Hematopoietic multipotent progenitor cell treated with erythropoietin and hydrocortisone succinate and interleukin-3 and kit ligand, for 17 days (in vitro differentiated cells): ENCODE results near the gene RBM10.

ENCODE experiments used
- DNase-seq: peaks from one replicate; pipeline ENCODE4 v3.0.0-alpha.2; 2015; ENCODE audit warnings: low spot score

The RBM10 gene

DNA sequence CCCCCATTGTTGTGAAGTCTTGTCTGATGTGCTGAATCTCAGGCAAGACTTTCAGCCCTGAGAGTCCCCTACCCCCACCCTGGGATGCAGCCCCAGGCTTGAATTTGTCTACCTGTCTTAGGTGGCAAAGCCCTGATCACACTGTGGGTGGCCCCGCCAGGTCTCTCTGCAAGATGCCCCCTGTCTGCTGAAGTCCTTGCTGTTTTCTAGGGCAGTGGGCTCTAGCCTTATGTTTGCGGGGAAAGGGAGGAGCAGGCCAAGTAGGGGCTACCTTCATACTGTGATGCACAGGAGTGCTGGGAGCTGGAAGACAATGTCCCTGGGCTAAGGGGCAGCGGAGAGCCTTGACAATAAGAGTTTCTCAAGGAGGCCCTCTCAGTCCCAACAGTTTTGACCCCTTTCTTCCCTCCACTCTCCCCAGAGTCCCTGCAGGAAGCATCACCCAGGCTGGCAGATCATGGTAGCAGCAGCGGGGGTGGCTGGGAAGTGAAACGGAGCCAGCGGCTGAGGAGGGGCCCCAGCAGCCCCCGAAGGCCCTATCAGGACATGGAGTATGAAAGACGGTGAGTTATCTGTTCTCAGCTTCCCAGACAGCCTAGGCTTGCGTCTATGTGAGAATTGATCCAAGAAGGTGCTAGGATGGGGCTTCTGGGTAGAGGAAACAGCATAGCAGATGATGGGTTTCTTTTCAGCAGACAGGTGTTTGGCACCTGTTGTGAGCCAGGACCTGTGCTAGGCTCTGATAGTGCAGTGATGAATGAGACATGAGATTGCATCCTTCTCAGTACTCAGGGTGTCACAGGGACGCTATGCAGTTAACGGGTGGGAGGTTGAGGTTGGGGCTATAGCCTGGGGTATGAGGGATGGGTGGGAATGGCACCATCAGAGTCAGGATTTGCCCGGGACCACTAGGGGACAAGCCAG, 2.2 kb downstream of the RBM10 start:
- no peak for DNase-seq

DNA sequence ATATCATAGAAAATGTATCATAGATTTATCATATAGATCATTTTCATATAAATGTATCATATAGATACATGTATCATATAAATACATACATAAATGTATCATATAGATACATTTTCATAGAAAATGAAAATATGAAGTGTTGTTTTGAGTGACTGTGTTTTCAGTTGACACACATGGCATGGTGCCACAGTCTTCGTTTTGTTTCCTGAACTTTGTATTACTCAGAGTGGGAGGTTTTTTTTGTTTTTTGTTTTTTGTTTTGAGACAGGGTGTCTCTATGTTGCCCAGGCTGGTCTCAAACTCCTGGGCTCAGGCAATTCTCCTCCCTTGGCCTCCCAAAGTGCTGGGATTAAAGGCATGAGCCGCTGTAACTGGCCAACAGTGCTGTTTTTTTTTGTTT, 3.9 kb downstream of the RBM10 start:
- no peak for DNase-seq

DNA sequence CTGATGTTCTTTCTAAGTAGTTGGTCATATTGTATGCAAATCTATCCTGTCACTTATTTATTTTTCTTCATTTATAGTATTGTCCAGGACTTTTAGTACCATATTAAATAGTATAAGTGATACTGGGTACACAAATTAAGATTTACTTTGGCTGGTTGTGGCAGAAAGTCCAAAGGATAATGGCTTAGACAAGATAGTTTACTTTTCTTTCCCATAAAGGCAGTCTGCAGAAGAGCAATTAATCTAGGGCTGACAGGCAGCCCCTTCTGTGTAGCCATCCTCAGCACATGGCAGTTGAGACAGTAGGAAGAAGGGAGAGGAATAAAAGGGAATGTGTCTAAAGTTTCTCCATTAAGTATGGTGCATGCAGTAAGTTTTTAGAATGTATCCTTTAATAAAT, 6.4 kb downstream of the RBM10 start:
- DNase-seq, result no peak

DNA sequence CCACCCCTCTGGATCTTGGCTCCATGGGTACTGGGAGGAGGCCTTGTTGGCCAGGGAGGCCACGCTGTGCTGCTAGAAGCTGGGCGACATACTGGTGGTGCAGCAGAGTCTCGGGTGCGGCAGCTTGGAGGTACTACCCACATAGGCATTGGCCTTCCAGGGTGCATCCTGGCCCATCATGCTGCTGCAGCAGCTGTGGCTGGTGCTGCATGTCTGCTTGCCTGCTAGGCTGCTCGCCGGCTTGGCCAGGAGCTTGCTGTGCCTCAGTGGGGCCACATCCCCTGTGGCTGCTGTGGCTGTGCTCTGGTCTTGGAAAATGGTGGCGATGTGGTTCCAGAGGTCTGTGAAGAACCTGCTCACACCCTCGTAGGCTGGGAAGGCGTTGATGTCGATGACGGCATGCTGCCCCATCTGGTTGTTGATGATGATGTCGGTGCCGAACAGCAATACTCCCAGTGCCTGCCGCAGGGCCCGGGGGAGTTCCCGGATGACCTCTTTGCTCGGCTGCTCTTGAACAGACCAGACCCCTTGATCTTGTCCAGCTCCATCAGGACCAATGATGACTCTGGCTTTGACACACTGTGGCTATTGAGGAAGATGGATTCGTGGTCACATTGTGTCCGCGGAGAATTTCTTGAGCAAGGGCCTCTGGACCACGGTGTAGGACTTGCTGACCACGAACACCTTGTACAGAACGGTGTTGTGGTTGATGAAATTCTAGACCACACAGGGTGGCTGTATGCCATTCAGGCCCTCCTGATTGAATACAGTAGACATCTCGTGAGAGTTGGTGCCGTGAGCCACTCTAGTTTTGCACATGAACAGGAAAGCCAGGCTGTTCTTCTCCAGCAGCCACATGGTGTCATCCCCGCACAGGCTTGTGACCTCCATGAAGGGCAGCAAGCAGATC, 11.8 kb downstream of the RBM10 start:
- no peak for DNase-seq

DNA sequence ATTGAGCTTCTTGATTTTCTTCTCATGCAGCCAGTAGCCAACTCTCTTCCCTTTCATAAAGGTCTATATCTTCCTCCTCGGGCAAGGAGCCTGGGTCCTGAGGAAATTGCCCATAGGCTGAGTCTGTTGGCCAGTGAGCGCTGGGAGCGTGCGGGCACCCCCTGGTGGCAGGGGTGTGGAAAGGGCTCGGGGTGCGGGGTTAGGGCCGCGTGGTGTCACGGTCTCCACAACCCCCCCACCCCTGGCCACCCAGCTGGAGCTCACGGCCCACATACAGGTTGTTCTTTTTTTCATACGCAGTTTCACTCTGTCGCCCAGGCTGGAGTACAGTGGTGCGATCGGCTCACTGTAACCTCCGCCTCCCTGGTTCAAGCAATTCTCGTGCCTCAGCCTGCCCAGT, 13.1 kb downstream of the RBM10 start:
- no peak for DNase-seq

DNA sequence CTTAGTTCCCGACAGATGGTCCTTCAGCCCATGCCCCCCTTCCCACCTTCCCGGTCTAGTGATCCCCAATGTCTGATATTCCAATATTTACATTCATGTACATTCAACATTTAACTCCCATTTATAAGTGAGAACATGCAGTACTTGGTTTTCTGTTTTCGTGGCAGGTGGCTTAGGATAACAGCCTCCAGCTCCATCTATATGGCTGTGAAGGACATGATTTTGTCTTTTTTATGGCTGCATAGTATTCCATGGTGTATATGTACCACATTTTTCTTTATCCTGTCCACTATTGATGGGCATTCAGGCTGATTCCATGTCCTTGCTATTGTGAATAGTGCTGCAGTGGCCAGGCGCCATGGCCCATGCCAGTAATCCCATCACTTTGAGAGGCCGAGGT, 13.8 kb downstream of the RBM10 start:
- DNase-seq, result no peak

DNA sequence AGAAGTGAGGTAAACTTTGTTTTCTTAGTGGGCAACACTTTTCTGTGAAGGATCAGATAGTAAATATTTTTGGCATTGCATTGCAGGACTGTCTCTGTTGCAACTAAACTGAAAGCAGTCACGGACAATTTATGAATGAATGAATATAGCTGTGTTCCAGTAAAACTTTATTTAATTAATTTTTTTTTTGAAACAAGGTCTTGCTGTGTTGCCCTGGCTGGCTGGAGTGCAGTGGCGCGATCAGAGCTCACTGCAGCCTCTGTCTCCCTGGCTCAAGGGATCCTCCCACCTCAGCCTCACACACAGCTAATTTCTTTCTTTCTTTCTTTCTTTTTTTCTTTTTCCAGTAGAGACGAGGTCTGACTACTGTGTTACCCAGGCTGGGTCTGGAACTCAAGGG, 15.8 kb downstream of the RBM10 start:
- DNase-seq, result no peak

DNA sequence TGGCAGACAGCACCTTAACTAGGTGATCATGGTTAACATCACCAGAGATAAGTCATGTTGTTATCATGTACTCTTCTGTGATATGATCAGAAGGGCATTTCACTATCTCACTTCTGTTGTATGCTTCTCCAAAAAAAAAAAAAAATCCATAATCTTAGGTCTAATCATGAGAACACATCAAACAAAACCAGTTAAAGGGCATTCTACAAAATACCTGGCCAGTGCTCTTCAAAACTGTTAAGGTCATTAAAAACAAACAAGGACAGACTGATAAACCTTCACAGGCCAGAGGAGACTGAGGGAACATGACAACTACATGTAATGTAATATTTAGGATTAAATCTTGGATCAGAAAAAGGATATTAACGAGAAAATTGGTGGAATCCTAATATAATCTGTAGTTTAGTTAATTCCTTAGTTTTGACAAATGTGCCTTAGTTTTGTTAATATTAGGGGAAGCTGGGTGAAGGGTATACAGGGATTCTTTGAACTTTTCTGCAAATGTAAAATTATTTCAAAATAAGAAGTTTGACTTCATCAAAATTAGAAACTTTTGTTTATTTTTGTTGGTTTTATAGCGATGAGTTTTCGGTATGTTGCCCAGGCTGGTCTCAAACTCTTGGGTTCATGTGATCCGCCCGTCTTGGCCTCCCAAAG, 18.0 kb downstream of the RBM10 start:
- no peak for DNase-seq

DNA sequence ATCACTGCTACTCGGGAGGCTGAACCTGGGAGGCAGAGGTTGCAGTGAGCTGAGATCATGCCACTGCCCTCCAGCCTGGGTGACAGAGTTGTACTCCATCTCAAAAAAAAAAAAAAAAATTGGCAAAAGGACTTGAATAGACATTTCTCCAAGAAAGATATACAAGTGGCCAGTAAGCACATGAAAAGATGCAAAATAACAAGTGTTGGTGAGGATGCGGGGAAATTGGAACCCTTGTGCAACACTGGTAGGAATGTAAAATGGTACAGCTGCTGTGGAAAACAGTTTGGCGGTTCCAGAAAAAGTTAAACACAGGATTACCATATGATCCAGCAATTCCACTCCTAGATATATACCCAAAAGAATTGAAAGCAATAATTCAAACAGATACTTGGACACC, 19.4 kb downstream of the RBM10 start:
- DNase-seq, result no peak

DNA sequence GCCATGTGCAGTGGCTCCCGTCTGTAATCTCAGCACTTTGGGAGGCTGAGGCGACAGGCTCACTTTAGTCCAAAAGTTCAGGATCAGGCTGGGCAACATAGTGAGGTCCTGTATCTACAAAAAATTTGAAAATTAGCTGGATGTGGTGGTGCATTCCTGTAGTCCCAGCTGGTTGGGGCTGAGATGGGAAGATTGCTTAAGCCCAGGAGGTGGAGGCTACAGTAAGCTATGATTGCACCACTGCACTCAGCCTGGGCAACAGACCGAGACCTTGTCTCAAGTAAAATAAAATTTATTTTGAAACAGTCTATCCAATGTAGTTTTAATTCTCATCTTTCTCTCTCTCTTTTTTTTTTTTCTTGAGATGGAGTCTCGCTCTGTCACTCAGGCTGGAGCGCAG, 21.1 kb downstream of the RBM10 start:
- no peak for DNase-seq

DNA sequence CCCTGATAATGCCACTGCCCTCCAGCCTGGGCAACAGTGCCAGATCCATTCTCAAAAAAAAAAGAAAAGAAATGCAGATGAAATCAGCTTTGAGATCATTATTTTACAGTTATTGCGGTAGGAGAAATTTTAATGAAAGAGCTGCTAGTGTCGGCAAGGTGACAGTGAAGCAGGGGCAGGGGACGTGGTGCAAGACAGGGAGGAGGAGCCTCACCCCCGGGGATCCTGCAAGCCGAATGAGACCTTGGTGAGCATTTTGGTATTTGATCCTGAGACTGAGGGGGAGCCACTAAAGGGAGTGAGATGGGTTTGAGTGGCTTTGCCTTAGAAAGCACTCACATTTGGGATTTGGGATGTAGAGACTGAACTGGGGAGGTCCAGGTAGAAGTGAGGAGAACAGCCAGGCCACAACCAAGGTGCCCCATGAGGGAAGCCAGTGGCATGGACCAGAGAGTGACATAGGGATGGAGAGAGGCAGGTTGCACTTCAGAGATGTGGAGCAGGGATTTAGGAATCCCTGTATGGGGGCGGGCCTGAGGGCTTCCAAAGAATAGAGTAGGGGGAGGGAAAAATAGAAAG, 23.6 kb downstream of the RBM10 start:
- no peak for DNase-seq

DNA sequence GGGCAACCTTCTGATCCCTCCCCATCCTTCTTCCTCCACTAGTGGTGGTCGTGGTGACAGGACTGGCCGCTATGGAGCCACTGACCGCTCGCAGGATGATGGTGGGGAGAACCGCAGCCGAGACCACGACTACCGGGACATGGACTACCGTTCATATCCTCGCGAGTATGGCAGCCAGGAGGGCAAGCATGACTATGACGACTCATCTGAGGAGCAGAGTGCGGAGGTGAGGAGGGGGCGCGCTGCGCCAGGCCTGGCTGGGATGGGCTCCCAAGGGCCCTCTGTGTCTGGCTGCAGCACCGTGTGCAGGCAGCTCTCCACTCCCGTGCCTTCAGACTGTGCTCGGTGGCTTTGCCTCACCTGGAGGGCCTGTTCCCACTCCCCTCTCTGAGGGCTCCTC, 24.3 kb downstream of the RBM10 start:
- DNase-seq, result no peak

DNA sequence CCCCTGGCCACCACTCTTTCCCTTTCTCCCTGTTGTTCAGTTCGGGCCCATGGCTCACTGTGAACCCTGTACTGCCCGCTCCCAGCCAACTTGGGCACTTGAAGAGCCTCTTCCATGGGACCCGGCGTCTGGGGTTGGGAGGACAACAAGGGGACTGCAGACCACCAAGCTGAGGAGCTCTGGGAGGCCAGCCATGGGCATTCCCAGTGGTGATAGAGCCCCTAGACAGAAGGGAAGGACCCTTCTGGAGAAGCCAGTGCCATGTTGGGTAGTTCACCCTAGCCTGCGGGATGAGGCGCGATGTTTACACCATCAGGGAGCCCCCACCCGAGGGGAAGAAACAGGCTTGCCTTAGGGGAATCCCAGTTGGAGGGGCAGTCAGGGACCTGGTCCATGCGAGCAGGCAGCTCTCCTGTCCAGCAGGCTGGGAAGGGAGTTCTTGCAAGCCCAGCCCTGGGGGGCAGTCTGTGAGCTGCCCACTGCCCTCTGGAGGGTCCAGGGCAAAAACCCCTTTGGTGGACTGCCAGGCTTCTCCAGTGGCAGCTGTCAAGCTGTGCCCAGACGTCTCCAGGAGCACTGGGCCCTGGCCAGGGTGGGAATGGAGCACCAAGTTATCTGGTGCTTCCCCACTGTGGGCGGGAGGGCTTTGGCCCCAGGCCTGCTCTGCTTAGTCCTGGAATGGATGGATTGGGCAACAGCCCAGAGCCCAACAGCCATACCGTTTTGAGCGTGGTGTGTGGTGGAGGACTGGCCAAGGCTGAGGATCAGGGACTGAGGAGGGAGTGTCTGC, 24.9 kb downstream of the RBM10 start:
- DNase-seq, result no peak

DNA sequence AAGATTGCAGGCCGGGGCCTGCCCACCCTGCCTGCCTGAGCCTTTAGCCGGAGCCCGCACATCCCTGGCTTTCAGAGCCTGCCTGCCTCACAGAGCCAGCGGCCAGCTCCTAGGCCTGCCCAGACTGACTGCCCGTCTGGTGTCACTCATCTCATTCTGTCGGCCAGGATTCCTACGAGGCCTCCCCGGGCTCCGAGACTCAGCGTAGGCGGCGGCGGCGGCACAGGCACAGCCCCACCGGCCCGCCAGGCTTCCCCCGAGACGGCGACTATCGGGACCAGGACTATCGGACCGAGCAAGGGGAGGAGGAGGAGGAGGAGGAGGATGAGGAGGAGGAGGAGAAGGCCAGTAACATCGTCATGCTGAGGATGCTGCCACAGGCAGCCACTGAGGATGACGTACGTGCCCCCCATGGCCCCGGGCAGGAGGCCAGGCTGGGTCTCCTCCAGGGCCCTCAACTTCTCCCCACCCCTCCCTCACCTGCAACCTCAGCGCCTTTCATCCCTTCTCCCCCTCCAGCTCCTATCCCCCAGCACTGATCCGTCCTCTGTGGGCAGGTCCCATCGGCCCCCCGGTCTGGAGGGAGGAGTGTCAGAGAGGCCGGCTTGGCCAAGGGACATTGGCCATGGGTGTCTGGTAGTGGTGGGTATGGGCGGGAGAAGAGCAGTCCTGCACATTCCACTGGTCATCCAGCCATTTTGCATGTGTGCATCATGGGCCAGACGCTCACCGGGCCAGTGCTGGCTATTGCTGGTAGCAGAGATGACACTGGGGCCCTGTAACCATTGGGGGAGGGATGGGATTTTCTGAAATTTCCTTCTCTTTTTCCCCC, 26.1 kb downstream of the RBM10 start:
- no peak for DNase-seq

DNA sequence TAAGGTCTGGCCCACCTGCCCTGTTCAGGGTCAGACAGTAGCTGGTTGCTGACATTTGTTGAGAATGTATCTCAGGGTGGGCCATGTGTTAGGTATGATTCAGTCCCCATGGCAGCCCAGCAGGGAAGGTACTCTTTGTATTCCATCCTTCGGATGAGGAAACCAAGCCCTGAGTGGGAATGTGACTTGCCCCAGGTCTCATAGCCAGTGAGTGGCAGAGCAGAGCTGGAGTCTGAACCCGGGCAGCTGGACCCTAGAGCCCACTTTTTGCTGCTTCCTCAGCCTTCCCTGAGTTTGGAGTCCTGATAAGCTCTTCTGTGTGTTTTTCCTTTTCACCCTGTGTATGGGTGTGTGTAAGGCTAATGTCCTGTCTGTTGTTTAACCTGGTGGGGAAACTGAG, 27.0 kb downstream of the RBM10 start:
- DNase-seq, result no peak

DNA sequence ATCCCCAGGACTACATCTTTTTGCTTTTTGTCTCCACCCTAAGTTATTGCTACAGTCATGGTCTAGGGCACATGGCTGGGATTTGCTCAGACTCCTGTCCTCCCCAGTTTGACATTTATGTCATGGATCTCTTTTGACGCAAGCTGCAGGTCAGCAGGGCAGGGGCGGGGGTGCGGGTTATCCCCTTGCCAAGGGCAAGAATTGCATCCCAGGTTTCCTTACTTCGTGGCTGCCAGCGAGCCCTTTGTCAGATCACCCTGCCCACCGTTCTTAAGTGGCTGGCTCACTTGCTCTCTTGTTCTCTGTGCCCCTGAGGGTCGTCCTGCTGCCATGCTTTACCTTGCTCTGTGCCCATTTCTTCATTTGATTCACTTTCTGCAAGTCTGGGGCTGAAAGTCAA, 27.5 kb downstream of the RBM10 start:
- no peak for DNase-seq

DNA sequence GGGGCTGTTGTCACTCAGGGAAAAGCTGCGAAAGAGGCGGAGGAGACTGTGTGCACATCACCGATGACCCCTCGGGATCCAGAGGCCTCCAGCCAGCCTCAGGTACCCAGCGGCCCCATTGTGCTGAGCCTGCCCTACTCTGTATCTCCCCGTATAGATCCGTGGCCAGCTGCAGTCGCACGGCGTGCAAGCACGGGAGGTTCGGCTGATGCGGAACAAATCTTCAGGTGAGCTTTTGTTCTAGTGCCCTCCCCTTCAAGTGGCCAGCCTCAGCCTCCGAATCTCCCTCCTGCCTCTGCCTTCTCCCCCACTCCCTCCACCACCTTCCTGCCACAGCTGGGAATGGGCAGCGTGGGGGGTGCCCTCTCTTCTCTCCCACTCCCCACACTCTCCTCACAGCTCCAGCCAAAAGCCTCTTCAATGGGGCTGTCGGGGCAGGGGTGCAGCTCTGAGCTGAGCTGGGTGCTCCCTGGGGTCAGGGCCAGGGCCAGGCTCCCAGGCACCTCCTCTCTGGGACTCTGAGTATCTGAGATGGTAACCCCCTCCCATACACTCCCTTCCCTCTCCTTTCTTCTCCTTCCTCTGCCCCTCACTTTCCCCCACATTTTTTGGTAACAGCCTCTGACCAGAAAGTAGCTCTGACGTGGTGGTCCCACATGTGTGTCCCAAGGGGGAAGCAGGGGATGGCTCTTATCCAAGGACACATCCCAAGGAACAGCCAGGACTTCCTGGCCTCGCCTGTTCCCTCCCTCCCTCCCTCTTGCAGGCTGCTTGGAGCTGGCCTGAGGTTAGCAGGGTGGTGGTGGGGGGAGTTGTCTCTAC, 28.2 kb downstream of the RBM10 start:
- DNase-seq, result no peak

DNA sequence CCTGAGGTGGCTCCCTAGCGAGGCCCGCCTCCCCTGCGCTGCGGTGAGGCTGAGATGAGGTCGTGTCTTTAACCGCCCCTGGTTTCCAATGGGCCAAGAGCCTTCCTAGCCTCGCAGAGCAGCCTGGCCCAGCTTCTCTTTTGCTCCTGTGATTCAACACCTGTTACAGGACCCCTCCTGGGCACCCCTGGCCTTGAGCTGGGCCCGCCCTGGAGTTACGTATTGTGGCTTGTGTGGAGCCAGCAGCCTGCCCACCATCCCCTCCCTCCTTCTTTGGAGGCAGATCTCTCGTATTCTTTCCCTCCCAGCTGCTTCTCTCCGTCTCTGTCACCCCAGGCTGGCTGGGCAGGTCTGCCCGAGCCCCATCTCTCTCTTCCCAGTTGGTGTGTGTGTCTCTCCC, 29.4 kb downstream of the RBM10 start:
- no peak for DNase-seq

DNA sequence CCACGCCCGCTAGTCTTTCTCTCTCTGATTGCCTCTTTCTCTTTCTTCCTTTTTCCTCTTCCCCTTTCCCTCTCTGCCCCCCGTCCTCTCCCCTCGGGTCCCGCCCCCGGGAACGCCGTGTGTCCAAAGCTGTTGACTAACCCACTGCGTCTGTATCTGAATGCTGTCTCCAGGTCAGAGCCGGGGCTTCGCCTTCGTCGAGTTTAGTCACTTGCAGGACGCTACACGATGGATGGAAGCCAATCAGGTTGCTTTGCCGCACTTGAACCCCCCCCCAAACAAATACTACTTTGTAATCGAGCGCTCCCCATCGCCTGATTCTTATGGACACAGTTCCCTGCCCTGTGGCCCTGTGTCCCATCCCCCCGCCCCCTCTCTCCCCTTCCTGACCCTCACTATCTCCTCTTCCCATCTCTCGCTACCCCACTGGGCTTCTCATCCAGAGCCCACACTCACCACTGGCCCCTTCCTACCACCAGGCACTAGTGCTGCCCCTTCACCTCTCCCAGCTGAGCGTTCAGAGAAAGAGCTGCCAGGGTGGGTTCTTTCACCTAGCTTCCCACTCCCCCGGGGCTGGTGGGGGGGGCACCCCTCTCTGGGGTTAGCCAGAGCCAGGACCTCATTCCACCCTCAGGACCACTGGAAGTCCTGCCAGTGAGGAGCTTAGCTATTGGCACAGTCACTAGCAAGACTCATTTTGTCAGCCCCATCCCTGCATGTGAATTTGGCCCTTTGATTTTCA, 30.0 kb downstream of the RBM10 start:
- no peak for DNase-seq
